DOHH2 (cell line): ENCODE results near the gene NEAT1.

Experiments used
- H3F3A ChIP-seq: fragments of 200-600 bp; sonication (generic), shearing (Covaris generic); 2 replicates; pipeline ENCODE4 v1.6.0; 2016; ENCODE audit warnings: antibody characterized with exemption, mild to moderate bottlenecking; ENCODE audit not compliant: control insufficient read depth, insufficient read depth
- H3K27ac ChIP-seq: fragments of 200-600 bp; sonication (generic); 2 replicates; pipeline ENCODE4 v1.5.1; 2014; ENCODE audit warnings: low read depth, mild to moderate bottlenecking, low read length, moderate library complexity
- H3K27me3 ChIP-seq: fragments of 200-600 bp; sonication (generic); 2 replicates; pipeline ENCODE4 v1.6.1; 2014; ENCODE audit warnings: mild to moderate bottlenecking, low read length, mixed read lengths; ENCODE audit not compliant: control insufficient read depth
- H3K36me3 ChIP-seq: fragments of 200-600 bp; sonication (generic); 2 replicates; pipeline ENCODE4 v1.6.1; 2014; ENCODE audit warnings: mild to moderate bottlenecking, low read length, moderate library complexity, mixed read lengths; ENCODE audit not compliant: control insufficient read depth
- H3K4me1 ChIP-seq: fragments of 200-600 bp; sonication (generic); 2 replicates; pipeline ENCODE4 v1.6.1; 2014; ENCODE audit warnings: mild to moderate bottlenecking, low read length, mixed read lengths; ENCODE audit not compliant: control insufficient read depth
- H3K4me2 ChIP-seq: fragments of 200-600 bp; sonication (generic); 2 replicates; pipeline ENCODE4 v1.6.0; 2014; ENCODE audit warnings: mild to moderate bottlenecking, low read length, moderate library complexity
- H3K4me3 ChIP-seq: fragments of 200-600 bp; sonication (generic); 2 replicates; pipeline ENCODE4 v1.5.1; 2014; ENCODE audit warnings: mild to moderate bottlenecking, low read length, mixed read lengths
- H3K79me2 ChIP-seq: fragments of 200-600 bp; sonication (generic); 2 replicates; pipeline ENCODE4 v1.6.1; 2014; ENCODE audit warnings: mild to moderate bottlenecking, low read length, mixed read lengths; ENCODE audit not compliant: control insufficient read depth
- H3K9me2 ChIP-seq: fragments of 200-600 bp; sonication (generic); replicated peaks from 2 replicates; pipeline ENCODE4 v1.6.1; 2014; ENCODE audit warnings: mild to moderate bottlenecking, low read length, mixed read lengths; ENCODE audit not compliant: control insufficient read depth
- H3K9me3 ChIP-seq: fragments of 200-600 bp; sonication (generic); 2 replicates; pipeline ENCODE4 v1.6.1; 2014; ENCODE audit warnings: antibody characterized with exemption, low read length, mixed read lengths; ENCODE audit not compliant: control insufficient read depth, insufficient read depth
- H4K20me1 ChIP-seq: fragments of 200-600 bp; sonication (generic); 2 replicates; pipeline ENCODE4 v1.6.0; 2014; ENCODE audit warnings: low read depth, mild to moderate bottlenecking, antibody characterized with exemption, low read length, moderate library complexity; ENCODE audit not compliant: control insufficient read depth, insufficient read depth
- CTCF ChIP-seq: fragments of 200-600 bp; sonication (generic); IDR thresholded peaks from one replicate; pipeline ENCODE4 v1.5.1; 2014; ENCODE audit warnings: antibody characterized with exemption, mild to moderate bottlenecking, low read depth, low read length; ENCODE audit not compliant: poor library complexity, severe bottlenecking
- EZH2phosphoT487 ChIP-seq: fragments of 200-600 bp; sonication (generic); IDR thresholded peaks from 2 replicates; pipeline ENCODE4 v1.6.1; 2017; ENCODE audit warnings: borderline replicate concordance, mild to moderate bottlenecking, antibody characterized with exemption, low read length, moderate library complexity, mixed read lengths

Gene NEAT1

DNA sequence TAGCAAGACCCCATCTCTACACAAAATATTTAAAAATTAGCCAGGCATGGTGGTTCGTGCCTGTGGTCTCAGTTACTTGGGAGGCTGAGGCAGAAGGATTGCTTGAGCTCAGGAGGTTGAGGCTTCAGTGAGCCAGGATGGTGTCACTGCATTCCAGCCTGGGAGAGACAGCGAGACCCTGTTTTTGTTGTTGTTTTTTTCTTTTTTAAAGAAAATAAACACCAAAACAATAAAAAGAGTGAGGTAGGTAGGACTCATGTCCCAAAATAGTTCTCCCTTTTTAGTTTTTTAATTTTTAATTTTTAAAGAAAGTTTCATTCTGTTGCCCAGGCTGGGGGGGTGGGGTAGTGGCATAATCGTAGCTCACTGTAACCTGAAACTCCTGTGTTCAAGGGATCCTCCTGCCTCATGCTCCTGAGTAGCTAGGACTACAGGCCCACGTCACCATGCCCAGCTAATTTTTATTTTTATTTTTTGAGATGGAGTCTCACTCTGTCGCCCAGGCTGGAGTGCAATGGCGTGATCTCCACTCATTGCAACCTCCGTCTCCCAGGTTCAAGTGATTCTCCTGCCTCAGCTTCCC lies 50.8 kb downstream of the NEAT1 start:
- Histone ChIP-seq H3K27ac (peak overlapping the region; percentile 74), H4K20me1 (no peaks in the 10 kb centered on the region), H3K27me3 (no peaks in the 10 kb centered on the region), H3K4me3 (no peak overlapping the region), H3K4me1 (peaks cover 78% of the 10 kb centered on the region), H3K4me2 (no peak overlapping the region; the same call in 1 of the 2 replicates), H3K9me3 (no peaks in the 10 kb centered on the region), H3K36me3 (peaks cover 11% of the 10 kb centered on the region), H3K9me2 (no peaks in the 10 kb centered on the region), H3K79me2 (peaks cover 32% of the 10 kb centered on the region), H3F3A (peaks cover 28% of the 10 kb centered on the region)
- TF ChIP-seq CTCF: no peak
- TF ChIP-seq EZH2phosphoT487: no peak

DNA sequence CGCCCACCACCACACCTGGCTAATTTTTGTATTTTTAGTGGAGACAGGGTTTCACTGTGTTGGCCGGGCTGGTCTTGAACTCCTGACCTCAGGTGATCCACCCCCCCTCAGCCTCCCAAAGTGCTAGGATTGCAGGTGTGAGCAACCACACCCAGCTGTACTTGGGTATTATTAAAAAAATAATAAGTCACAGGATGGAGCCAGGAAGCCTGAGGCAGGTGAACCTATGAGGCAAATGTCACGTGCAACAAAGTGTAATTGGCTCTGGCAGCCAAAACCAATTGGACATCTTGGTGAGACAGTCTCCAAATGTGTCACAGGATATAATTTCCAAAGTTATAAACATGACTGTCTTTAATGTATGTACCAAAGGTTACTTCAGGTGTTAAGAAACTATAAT lies 52.3 kb downstream of the NEAT1 start:
- Histone ChIP-seq H3F3A (peaks cover 28% of the 10 kb centered on the region), H3K27me3 (no peaks in the 10 kb centered on the region), H3K4me2 (peak overlapping the region; percentile 15), H3K27ac (peak overlapping the region; percentile 34), H3K9me3 (no peaks in the 10 kb centered on the region), H3K9me2 (no peaks in the 10 kb centered on the region), H3K79me2 (peaks cover 32% of the 10 kb centered on the region), H3K36me3 (peaks cover 11% of the 10 kb centered on the region), H3K4me1 (peaks cover 81% of the 10 kb centered on the region), H4K20me1 (no peaks in the 10 kb centered on the region), H3K4me3 (no peak overlapping the region)
- TF ChIP-seq EZH2phosphoT487 (no peak), CTCF (no peak)

GRCh38 chr11:65476632-65477148 lies 54.1 kb downstream of the NEAT1 start:
- H4K20me1 ChIP-seq: no peaks in the 10 kb centered on the region
- H3K27me3 ChIP-seq: no peaks in the 10 kb centered on the region
- peak overlapping the region; percentile 87 for H3K27ac ChIP-seq
- peaks cover 16% of the 10 kb centered on the region for H3F3A ChIP-seq
- H3K4me1 ChIP-seq: peaks cover 66% of the 10 kb centered on the region
- no peak for TF ChIP-seq CTCF
- peaks cover 27% of the 10 kb centered on the region for H3K79me2 ChIP-seq
- peak overlapping the region; percentile 96 for H3K4me3 ChIP-seq
- H3K4me2 ChIP-seq: peak overlapping the region; percentile 92
- H3K9me2 ChIP-seq: no peaks in the 10 kb centered on the region
- H3K9me3 ChIP-seq: no peaks in the 10 kb centered on the region
- peaks cover 11% of the 10 kb centered on the region for H3K36me3 ChIP-seq
